Activated CD8-positive, alpha-beta memory T cell treated with anti-CD3 and anti-CD28 coated beads, Interleukin-2, amount 10 ng/mL, durations not matched to agents 7 days and 5 days (primary cell): ENCODE data around the gene CDKN1C. TPM values are rescaled to one million over a fixed set of nuclear protein-coding genes. Genes with fewer than 3 reads are reported as not detected.
A peak's percentile ranks its signal among the peaks of the same experiment; 100 is the strongest.

Experiments used
- ATAC-seq: fragments of 150-1000 bp; cut with Tn5 transposase; one replicate; pipeline ENCODE4 v1.10.0; 2021; ENCODE audit warnings: moderate library complexity
- CTCF ChIA-PET: fragments of 350-600 bp; sonication (Branson Sonifier 250); formaldehyde crosslinking; loops from one replicate; lab custom pipeline; 2021; ENCODE audit warnings: antibody characterized with exemption; lab: Charles Lee
- DNase-seq: peaks from one replicate; pipeline ENCODE4 v3.0.0-alpha.2; 2020
- H3K27ac Mint-ChIP-seq: one replicate; pipeline ENCODE4 v1.8.0; 2021; ENCODE audit warnings: mild to moderate bottlenecking, mixed read lengths
- H3K27me3 Mint-ChIP-seq: one replicate; pipeline ENCODE4 v1.8.0; 2021; ENCODE audit warnings: mixed read lengths
- H3K36me3 Mint-ChIP-seq: one replicate; pipeline ENCODE4 v1.8.0; 2021; ENCODE audit warnings: mild to moderate bottlenecking, mixed read lengths
- H3K4me1 Mint-ChIP-seq: one replicate; pipeline ENCODE4 v1.8.0; 2021; ENCODE audit warnings: mixed read lengths
- H3K4me3 Mint-ChIP-seq: one replicate; pipeline ENCODE4 v1.8.0; 2021; ENCODE audit warnings: mild to moderate bottlenecking, moderate library complexity, mixed read lengths
- H3K9me3 Mint-ChIP-seq: one replicate; pipeline ENCODE4 v1.8.0; 2022; ENCODE audit warnings: low read depth, mixed read lengths
- total RNA-seq, 2 experiments: library from RNA; stranded (reverse); gene quantifications; one replicate each; pipeline ENCODE4 v1.2.3, GENCODE V29; 2021

Gene CDKN1C
- total RNA-seq, 2 experiments from 2014 or later: 0.44 to 0.87 TPM

GRCh38 chr11:2920343-2920742 is 34.8 kb upstream of the CDKN1C start:
- no peaks in the 10 kb centered on the region for H3K9me3 Mint-ChIP-seq
- H3K4me3 Mint-ChIP-seq: no peak overlapping the region
- CTCF ChIA-PET: interaction anchor here (1.0 to 3.4 kb wide), 5 partner anchors 10 to 389 kb away, joined by 3 to 19 read pairs (median 3); partner anchors contain the start of gene PHLDA2
- no peaks in the 10 kb centered on the region for H3K4me1 Mint-ChIP-seq
- no peaks in the 10 kb centered on the region for H3K36me3 Mint-ChIP-seq
- DNase-seq (no peak), ATAC-seq (no peak)
- H3K27me3 Mint-ChIP-seq: no peaks in the 10 kb centered on the region
- no peak overlapping the region for H3K27ac Mint-ChIP-seq

GRCh38 chr11:2919837-2920236 is 34.3 kb upstream of the CDKN1C start:
- no peaks in the 10 kb centered on the region for H3K36me3 Mint-ChIP-seq
- CTCF ChIA-PET: interaction anchor here (1.0 to 3.4 kb wide), 5 partner anchors 11 to 388 kb away, joined by 3 to 19 read pairs (median 3); partner anchors contain the start of gene PHLDA2

GRCh38 chr11:2919188-2919587 is 33.6 kb upstream of the CDKN1C start:
- H3K27ac Mint-ChIP-seq: no peak overlapping the region
- CTCF ChIA-PET: interaction anchor here (3.4 kb wide), 1 partner anchor 11 kb away, joined by 19 read pairs; the partner anchor contains the start of gene PHLDA2
- no peaks in the 10 kb centered on the region for H3K9me3 Mint-ChIP-seq
- no peaks in the 10 kb centered on the region for H3K27me3 Mint-ChIP-seq
- ATAC-seq: no peak
- DNase-seq: no peak
- no peaks in the 10 kb centered on the region for H3K36me3 Mint-ChIP-seq
- peaks cover 2% of the 10 kb centered on the region for H3K4me1 Mint-ChIP-seq
- H3K4me3 Mint-ChIP-seq: no peak overlapping the region

More at GRCh38 chr11:2919837-2920236, 34.3 kb upstream of the CDKN1C start:
- Mint-ChIP-seq H3K4me1 (no peaks in the 10 kb centered on the region), H3K27ac (no peak overlapping the region), H3K9me3 (no peaks in the 10 kb centered on the region), H3K4me3 (no peak overlapping the region), H3K27me3 (no peaks in the 10 kb centered on the region)
- ATAC-seq (no peak), DNase-seq (no peak)

- CTCF ChIA-PET: interaction anchor here (3.4 kb wide), 2 partner anchors 12 kb away, joined by 15 to 19 read pairs; partner anchors contain the start of gene PHLDA2
Measured at GRCh38 chr11:2917842-2918490, 32.4 kb upstream of the CDKN1C start.

GRCh38 chr11:2916892-2917645 is 31.5 kb upstream of the CDKN1C start:
- Mint-ChIP-seq H3K4me1 (peaks cover 13% of the 10 kb centered on the region), H3K27ac (no peak overlapping the region), H3K4me3 (no peak overlapping the region), H3K27me3 (no peaks in the 10 kb centered on the region), H3K36me3 (no peaks in the 10 kb centered on the region), H3K9me3 (no peaks in the 10 kb centered on the region)
- ATAC-seq: no peak
- DNase-seq: no peak
- CTCF ChIA-PET: interaction anchor here (3.4 kb wide), 1 partner anchor 13 kb away, joined by 15 read pairs; the partner anchor contains the start of gene PHLDA2

More at GRCh38 chr11:2917842-2918490, 32.4 kb upstream of the CDKN1C start:
- Mint-ChIP-seq H3K36me3 (no peaks in the 10 kb centered on the region), H3K9me3 (no peaks in the 10 kb centered on the region), H3K4me1 (peaks cover 13% of the 10 kb centered on the region), H3K27ac (no peak overlapping the region), H3K27me3 (no peaks in the 10 kb centered on the region), H3K4me3 (no peak overlapping the region)
- no peak for DNase-seq
- no peak for ATAC-seq

- CTCF ChIA-PET: interaction anchor here (0.7 to 3.4 kb wide), 2 partner anchors 13 kb away, joined by 3 to 15 read pairs; partner anchors contain the start of gene PHLDA2
- ATAC-seq: no peak
- Mint-ChIP-seq H3K9me3 (no peaks in the 10 kb centered on the region), H3K4me3 (no peak overlapping the region), H3K27ac (no peak overlapping the region), H3K36me3 (no peaks in the 10 kb centered on the region), H3K27me3 (no peaks in the 10 kb centered on the region), H3K4me1 (peaks cover 13% of the 10 kb centered on the region)
- DNase-seq: no peak
Measured at GRCh38 chr11:2916114-2916891, 30.7 kb upstream of the CDKN1C start.

GRCh38 chr11:2915473-2915872 is 29.9 kb upstream of the CDKN1C start:
- no peak overlapping the region for H3K4me3 Mint-ChIP-seq
- no peaks in the 10 kb centered on the region for H3K9me3 Mint-ChIP-seq
- H3K4me1 Mint-ChIP-seq: peaks cover 13% of the 10 kb centered on the region
- CTCF ChIA-PET: interaction anchor here (0.7 to 3.4 kb wide), 2 partner anchors 13 to 14 kb away, joined by 3 to 15 read pairs; partner anchors contain the start of gene PHLDA2
- no peaks in the 10 kb centered on the region for H3K27me3 Mint-ChIP-seq
- H3K36me3 Mint-ChIP-seq: no peaks in the 10 kb centered on the region
- ATAC-seq: no peak
- no peak overlapping the region for H3K27ac Mint-ChIP-seq
- no peak for DNase-seq

GRCh38 chr11:2914455-2915195 is 29.1 kb upstream of the CDKN1C start:
- Mint-ChIP-seq H3K4me3 (no peak overlapping the region), H3K27ac (no peak overlapping the region), H3K9me3 (no peaks in the 10 kb centered on the region), H3K4me1 (peaks cover 13% of the 10 kb centered on the region), H3K27me3 (no peaks in the 10 kb centered on the region), H3K36me3 (no peaks in the 10 kb centered on the region)
- no peak for DNase-seq
- CTCF ChIA-PET: interaction anchor here (3.4 kb wide), 1 partner anchor 15 kb away, joined by 15 read pairs; the partner anchor contains the start of gene PHLDA2
- no peak for ATAC-seq

- no peaks in the 10 kb centered on the region for H3K36me3 Mint-ChIP-seq
- no peak overlapping the region for H3K27ac Mint-ChIP-seq
- ATAC-seq: peak; percentile 18
- peaks cover 13% of the 10 kb centered on the region for H3K4me1 Mint-ChIP-seq
- H3K4me3 Mint-ChIP-seq: no peak overlapping the region
- no peaks in the 10 kb centered on the region for H3K9me3 Mint-ChIP-seq
- no peak for DNase-seq
- CTCF ChIA-PET: interaction anchor here (1.1 kb wide), 1 partner anchor 21 kb away, joined by 3 read pairs; no protein-coding TSS in a partner anchor
- no peaks in the 10 kb centered on the region for H3K27me3 Mint-ChIP-seq
Measured at GRCh38 chr11:2913776-2914175, 28.2 kb upstream of the CDKN1C start.

- no peaks in the 10 kb centered on the region for H3K9me3 Mint-ChIP-seq
- peaks cover 13% of the 10 kb centered on the region for H3K4me1 Mint-ChIP-seq
- CTCF ChIA-PET: interaction anchor here (1.1 kb wide), 1 partner anchor 20 kb away, joined by 3 read pairs; no protein-coding TSS in a partner anchor
- H3K27ac Mint-ChIP-seq: no peak overlapping the region
- no peaks in the 10 kb centered on the region for H3K27me3 Mint-ChIP-seq
- ATAC-seq (no peak), DNase-seq (no peak)
- H3K36me3 Mint-ChIP-seq: no peaks in the 10 kb centered on the region
- H3K4me3 Mint-ChIP-seq: no peak overlapping the region
Measured at GRCh38 chr11:2913019-2913431, 27.4 kb upstream of the CDKN1C start.

- no peak overlapping the region for H3K27ac Mint-ChIP-seq
- H3K4me1 Mint-ChIP-seq: peaks cover 13% of the 10 kb centered on the region
- H3K27me3 Mint-ChIP-seq: no peaks in the 10 kb centered on the region
- no peak overlapping the region for H3K4me3 Mint-ChIP-seq
- H3K36me3 Mint-ChIP-seq: no peaks in the 10 kb centered on the region
- no peak for ATAC-seq
- CTCF ChIA-PET: interaction anchor here (1.1 kb wide), 1 partner anchor 19 kb away, joined by 3 read pairs; no protein-coding TSS in a partner anchor
- no peak for DNase-seq
- H3K9me3 Mint-ChIP-seq: no peaks in the 10 kb centered on the region
Measured at GRCh38 chr11:2912498-2912897, 26.9 kb upstream of the CDKN1C start.

- Mint-ChIP-seq H3K27ac (no peak overlapping the region), H3K27me3 (no peaks in the 10 kb centered on the region), H3K4me1 (peaks cover 13% of the 10 kb centered on the region), H3K36me3 (no peaks in the 10 kb centered on the region), H3K9me3 (no peaks in the 10 kb centered on the region), H3K4me3 (no peak overlapping the region)
- CTCF ChIA-PET: interaction anchor here (0.8 to 1.6 kb wide), 2 partner anchors 18 to 379 kb away, joined by 3 to 4 read pairs; no protein-coding TSS in a partner anchor
- DNase-seq: no peak
- no peak for ATAC-seq
Measured at GRCh38 chr11:2911785-2912391, 26.3 kb upstream of the CDKN1C start.
